ENCODE data around the gene CEACAM3.

- no peak for TF ChIP-seq CTCF (IDR thresholded peaks at IDR 0.05)
- TF ChIP-seq POLR2A (IDR thresholded peaks at IDR 0.05): no peak
Measured at GRCh38 chr19:41753159-41753558, 43.2 kb upstream of the CEACAM3 start.

Data from ovary (tissue), 3 donors.